ENCODE measurements around the gene DNAJC11.
A peak's percentile ranks its signal among the peaks of the same experiment; 100 is the strongest.

DNAJC11 gene

DNA sequence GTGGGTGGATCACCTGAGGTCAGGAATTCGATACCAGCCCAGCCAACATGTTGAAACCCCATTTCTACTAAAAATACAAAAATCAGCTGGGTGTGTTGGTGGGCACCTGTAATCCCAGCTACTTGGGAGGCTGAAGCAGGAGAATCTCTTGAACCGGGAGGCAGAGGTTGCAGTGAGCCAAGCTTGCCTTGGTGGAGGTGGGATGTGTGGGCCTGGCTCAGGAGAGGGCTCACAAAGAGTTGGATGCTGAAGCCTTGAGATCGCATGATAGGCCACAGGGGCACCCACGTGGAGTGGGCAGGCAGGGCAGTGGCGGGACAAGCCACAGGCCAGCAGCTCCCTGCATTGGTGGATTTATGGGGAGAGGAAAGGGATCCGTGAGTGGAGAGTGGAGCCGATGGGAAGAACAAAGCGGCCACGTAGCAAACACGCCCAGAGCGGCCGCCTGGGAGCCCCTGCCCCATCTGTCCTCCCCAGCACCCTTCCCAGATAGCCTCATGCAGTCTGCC is 72.6 kb downstream of the DNAJC11 start:
- TF ChIP-seq, protein P1, sequence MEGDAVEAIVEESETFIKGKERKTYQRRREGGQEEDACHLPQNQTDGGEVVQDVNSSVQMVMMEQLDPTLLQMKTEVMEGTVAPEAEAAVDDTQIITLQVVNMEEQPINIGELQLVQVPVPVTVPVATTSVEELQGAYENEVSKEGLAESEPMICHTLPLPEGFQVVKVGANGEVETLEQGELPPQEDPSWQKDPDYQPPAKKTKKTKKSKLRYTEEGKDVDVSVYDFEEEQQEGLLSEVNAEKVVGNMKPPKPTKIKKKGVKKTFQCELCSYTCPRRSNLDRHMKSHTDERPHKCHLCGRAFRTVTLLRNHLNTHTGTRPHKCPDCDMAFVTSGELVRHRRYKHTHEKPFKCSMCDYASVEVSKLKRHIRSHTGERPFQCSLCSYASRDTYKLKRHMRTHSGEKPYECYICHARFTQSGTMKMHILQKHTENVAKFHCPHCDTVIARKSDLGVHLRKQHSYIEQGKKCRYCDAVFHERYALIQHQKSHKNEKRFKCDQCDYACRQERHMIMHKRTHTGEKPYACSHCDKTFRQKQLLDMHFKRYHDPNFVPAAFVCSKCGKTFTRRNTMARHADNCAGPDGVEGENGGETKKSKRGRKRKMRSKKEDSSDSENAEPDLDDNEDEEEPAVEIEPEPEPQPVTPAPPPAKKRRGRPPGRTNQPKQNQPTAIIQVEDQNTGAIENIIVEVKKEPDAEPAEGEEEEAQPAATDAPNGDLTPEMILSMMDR (IDR thresholded peaks at IDR 0.05; ENCODE audit: low read length) = no peak
- TF ChIP-seq EZH2phosphoT487 (IDR thresholded peaks at IDR 0.05; ENCODE audit: low read length) (no peak), EZH2 (optimal IDR thresholded peaks at IDR 0.05; ENCODE audit: low read depth, low read length) (no peak)
- H4K20me1 ChIP-seq (ENCODE audit: insufficient read depth, low read length) = no peaks in the 10 kb centered on the region

DNA sequence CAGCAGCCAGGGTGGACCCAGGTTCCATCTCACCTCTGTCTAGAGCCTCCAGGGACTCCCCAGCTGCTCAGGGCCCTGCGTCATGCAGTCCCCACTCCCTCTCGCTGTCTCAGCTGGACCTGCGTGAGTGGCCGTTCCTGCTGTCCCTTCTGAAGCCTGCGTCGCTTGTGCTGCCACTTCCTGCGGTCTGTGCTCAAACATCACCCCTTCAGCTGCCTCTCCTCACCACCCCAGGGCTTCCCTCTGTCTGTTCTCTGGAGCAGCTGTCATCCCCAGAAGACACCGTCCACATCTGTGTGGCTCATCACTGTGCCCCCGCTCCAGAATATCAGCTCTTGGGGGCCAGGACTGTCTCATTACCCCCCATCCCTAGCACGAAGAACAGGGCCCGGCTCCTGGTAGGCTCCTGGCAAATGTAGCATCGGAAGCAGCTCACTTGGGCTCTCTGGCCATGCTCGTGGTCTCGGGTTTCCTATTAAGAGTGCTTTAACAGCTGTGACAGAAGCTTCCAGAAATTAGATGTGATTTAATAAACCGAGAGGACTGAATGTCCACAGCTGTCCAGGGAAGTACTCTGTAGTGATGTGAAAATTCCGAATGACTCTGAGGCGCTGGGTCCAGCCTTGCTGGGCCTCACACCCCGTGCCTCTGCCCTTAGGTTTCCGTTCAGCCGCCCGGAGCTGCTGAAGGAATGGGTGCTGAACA is 73.6 kb downstream of the DNAJC11 start:
- H3K79me2 ChIP-seq (ENCODE audit: low read length) = peaks cover 44% of the 10 kb centered on the region
- no peaks in the 10 kb centered on the region for H3K9me3 ChIP-seq (replicated peaks; ENCODE audit: insufficient read depth, low read length)
- H2AFZ ChIP-seq (ENCODE audit: low read length) = no peak overlapping the region
- no peaks in the 10 kb centered on the region for H3K27me3 ChIP-seq (replicated peaks; ENCODE audit: insufficient read depth, low read length)
- no peak overlapping the region for H3K4me2 ChIP-seq (ENCODE audit: low read depth, low read length)
- TF ChIP-seq, protein P1 (IDR thresholded peaks at IDR 0.05; ENCODE audit: low read length) = no peak
- no peak for TF ChIP-seq EZH2phosphoT487 (IDR thresholded peaks at IDR 0.05; ENCODE audit: low read length)
- H3K9me2 ChIP-seq (replicated peaks; ENCODE audit: insufficient read depth, low read length) = no peaks in the 10 kb centered on the region
- H3K36me3 ChIP-seq (replicated peaks; ENCODE audit: insufficient read depth, low read length) = no peaks in the 10 kb centered on the region; the same call in 1 of the 2 replicates
- peaks cover 12% of the 10 kb centered on the region; the same call in 1 of the 2 replicates for H3K4me1 ChIP-seq (ENCODE audit: low read length)
- no peak overlapping the region for H3K4me3 ChIP-seq (ENCODE audit: low read length)
- peaks cover 14% of the 10 kb centered on the region for H3F3A ChIP-seq (ENCODE audit: insufficient read depth, low read length)
- no peaks in the 10 kb centered on the region for H4K20me1 ChIP-seq (ENCODE audit: insufficient read depth, low read length)
- H3K27ac ChIP-seq (ENCODE audit: low read length) = no peak overlapping the region
- no peak for DNase-seq
- H3K9ac ChIP-seq (ENCODE audit: low read length) = no peak overlapping the region

More for the DNA sequence above, 72.6 kb downstream of the DNAJC11 start:
- no peak overlapping the region for H3K4me3 ChIP-seq (ENCODE audit: low read length)
- no peak overlapping the region for H2AFZ ChIP-seq (ENCODE audit: low read length)
- no peak overlapping the region for H3K4me2 ChIP-seq (ENCODE audit: low read depth, low read length)
- H3K36me3 ChIP-seq (replicated peaks; ENCODE audit: insufficient read depth, low read length) = no peaks in the 10 kb centered on the region; the same call in 1 of the 2 replicates
- H3K79me2 ChIP-seq (ENCODE audit: low read length) = peaks cover 35% of the 10 kb centered on the region
- no peak for DNase-seq
- H3K27ac ChIP-seq (ENCODE audit: low read length) = no peak overlapping the region
- peaks cover 10% of the 10 kb centered on the region; the same call in 1 of the 2 replicates for H3K4me1 ChIP-seq (ENCODE audit: low read length)
- H3K27me3 ChIP-seq (replicated peaks; ENCODE audit: insufficient read depth, low read length) = no peaks in the 10 kb centered on the region
- H3K9me3 ChIP-seq (replicated peaks; ENCODE audit: insufficient read depth, low read length) = no peaks in the 10 kb centered on the region
- peaks cover 3% of the 10 kb centered on the region; the same call in 1 of the 2 replicates for H3F3A ChIP-seq (ENCODE audit: insufficient read depth, low read length)
- H3K9me2 ChIP-seq (replicated peaks; ENCODE audit: insufficient read depth, low read length) = no peaks in the 10 kb centered on the region
- no peak overlapping the region for H3K9ac ChIP-seq (ENCODE audit: low read length)

DNA sequence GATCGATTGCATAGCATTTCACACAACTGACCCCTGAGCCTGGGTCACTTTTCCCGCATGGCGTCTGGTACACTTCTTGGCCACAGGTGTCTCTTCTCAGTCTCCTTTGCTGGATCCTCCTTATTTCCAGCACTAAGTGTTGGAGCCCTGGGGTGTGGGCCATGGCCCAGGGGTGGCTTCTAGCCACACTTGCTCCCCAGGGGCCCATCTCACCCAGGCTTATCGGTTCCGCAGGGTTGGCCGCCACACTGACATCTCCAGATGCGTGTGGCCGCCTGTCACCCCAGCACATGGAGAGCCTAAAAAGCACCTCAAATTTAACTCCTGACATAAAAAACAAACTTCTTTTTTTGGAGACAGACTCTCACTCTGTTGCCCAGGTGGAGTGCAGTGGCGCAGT is 74.6 kb downstream of the DNAJC11 start:
- Histone ChIP-seq H3K27me3 (replicated peaks; ENCODE audit: insufficient read depth, low read length) (no peaks in the 10 kb centered on the region), H3K4me1 (ENCODE audit: low read length) (peaks cover 12% of the 10 kb centered on the region; the same call in 1 of the 2 replicates), H3K79me2 (ENCODE audit: low read length) (peaks cover 54% of the 10 kb centered on the region), H3K4me2 (ENCODE audit: low read depth, low read length) (no peak overlapping the region), H2AFZ (ENCODE audit: low read length) (no peak overlapping the region), H3K4me3 (ENCODE audit: low read length) (no peak overlapping the region), H3F3A (ENCODE audit: insufficient read depth, low read length) (peaks cover 14% of the 10 kb centered on the region), H3K9ac (ENCODE audit: low read length) (no peak overlapping the region), H3K9me2 (replicated peaks; ENCODE audit: insufficient read depth, low read length) (no peaks in the 10 kb centered on the region), H4K20me1 (ENCODE audit: insufficient read depth, low read length) (no peaks in the 10 kb centered on the region), H3K9me3 (replicated peaks; ENCODE audit: insufficient read depth, low read length) (no peaks in the 10 kb centered on the region), H3K27ac (ENCODE audit: low read length) (no peak overlapping the region), H3K36me3 (replicated peaks; ENCODE audit: insufficient read depth, low read length) (no peaks in the 10 kb centered on the region; the same call in 1 of the 2 replicates)
- TF ChIP-seq EZH2phosphoT487 (IDR thresholded peaks at IDR 0.05; ENCODE audit: low read length) (no peak), EZH2 (optimal IDR thresholded peaks at IDR 0.05; ENCODE audit: low read depth, low read length) (no peak)
- TF ChIP-seq, protein P1 (IDR thresholded peaks at IDR 0.05; ENCODE audit: low read length) = no peak
- DNase-seq = peak; percentile 2

Measured in MM.1S (cell line).